22Rv1 (cell line): ENCODE results near the gene TMEM184A.

Experiments used
- H3K27ac ChIP-seq: fragments of 450-650 bp; 2 replicates; pipeline ENCODE4 v1.5.1; 2017
- ZFX ChIP-seq: fragments of 450-650 bp; IDR thresholded peaks from 2 replicates; pipeline ENCODE4 v1.6.1; 2017; ENCODE audit warnings: antibody characterized with exemption, borderline replicate concordance
- TF ChIP-seq, protein P1 (sequence below): fragments of 450-650 bp; IDR thresholded peaks from 2 replicates; pipeline ENCODE4 v1.5.1; 2017; ENCODE audit warnings: mild to moderate bottlenecking

The TMEM184A gene

DNA sequence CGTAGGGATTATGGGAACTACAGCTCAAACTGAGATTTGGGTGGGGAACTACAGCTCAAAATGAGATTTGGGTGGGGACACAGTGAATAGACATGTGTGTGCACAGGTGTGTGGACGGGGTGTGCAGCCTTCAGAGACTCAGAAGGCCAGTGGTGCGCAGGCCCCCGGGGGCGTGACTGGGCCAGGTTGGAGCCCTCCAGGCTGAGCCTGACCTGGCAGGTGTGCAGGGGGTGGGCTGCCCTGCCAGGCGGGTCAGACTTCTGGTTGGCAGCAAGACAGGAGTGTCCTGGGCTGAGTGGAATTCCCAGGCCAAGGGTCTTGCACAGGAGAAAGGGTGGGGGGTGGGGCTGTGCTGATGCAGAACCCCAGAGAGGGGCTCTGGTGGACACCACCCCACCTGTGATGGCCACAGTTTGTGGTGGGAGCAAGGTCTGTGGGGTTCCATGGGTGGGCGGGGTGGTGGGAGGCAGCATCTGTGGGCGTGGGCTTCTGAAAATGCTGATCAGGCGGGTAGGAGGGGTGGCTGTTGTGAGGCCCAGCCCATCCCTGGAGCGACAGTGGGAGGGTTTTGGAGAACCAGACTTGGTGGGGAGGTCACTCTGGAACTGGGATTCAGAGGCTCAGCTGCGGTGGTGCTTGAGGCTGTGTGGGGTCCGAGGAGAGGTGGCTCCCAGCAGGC is 43.1 kb upstream of the TMEM184A start:
- TF ChIP-seq ZFX, result no peak
- TF ChIP-seq, protein P1, sequence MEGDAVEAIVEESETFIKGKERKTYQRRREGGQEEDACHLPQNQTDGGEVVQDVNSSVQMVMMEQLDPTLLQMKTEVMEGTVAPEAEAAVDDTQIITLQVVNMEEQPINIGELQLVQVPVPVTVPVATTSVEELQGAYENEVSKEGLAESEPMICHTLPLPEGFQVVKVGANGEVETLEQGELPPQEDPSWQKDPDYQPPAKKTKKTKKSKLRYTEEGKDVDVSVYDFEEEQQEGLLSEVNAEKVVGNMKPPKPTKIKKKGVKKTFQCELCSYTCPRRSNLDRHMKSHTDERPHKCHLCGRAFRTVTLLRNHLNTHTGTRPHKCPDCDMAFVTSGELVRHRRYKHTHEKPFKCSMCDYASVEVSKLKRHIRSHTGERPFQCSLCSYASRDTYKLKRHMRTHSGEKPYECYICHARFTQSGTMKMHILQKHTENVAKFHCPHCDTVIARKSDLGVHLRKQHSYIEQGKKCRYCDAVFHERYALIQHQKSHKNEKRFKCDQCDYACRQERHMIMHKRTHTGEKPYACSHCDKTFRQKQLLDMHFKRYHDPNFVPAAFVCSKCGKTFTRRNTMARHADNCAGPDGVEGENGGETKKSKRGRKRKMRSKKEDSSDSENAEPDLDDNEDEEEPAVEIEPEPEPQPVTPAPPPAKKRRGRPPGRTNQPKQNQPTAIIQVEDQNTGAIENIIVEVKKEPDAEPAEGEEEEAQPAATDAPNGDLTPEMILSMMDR, result no peak

DNA sequence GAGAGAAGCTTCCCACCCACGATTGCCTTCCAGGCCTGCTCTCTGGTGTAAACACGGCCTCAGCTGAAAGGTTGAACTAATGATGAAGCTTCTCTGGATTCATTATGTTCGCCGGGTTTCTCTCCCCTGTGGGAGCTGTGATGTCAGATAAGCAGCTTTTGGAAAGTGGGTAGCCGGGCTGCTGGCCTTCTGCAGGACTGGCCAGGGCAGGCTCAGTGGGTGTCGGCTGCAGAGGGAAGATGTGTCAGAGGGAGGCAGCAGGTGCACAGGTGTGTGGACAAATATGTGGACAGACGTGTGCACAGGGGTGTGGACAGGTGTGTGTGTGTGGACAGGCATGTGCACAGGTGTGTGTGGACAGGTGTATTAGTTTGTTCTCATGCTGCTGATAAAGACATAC is 42.3 kb upstream of the TMEM184A start:
- TF ChIP-seq, protein P1, result no peak
- TF ChIP-seq ZFX, result no peak
- no peak overlapping the region for H3K27ac ChIP-seq

More for the DNA sequence above, 43.1 kb upstream of the TMEM184A start:
- H3K27ac ChIP-seq, result no peak overlapping the region

DNA sequence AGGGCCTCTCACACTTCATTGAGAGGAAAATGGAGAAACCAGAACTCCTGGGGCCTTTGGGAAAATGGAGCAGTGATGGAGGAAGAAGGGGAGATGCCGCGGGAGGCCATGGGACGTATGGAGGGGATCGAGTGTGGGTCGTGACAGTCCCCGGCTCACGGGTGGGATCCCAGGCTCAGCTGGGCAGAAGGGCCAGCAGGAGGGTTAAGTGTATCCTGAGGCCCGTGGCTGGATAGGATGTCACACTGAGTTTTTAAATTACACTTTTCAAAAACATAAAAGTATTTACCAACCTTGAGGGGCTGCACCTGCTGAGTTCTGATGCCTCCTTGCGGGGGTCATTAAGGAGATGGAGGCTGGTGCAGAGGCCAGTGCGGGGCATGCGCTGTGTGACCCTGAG is 41.8 kb upstream of the TMEM184A start:
- TF ChIP-seq ZFX, result no peak
- TF ChIP-seq, protein P1, result no peak
- no peak overlapping the region for H3K27ac ChIP-seq

DNA sequence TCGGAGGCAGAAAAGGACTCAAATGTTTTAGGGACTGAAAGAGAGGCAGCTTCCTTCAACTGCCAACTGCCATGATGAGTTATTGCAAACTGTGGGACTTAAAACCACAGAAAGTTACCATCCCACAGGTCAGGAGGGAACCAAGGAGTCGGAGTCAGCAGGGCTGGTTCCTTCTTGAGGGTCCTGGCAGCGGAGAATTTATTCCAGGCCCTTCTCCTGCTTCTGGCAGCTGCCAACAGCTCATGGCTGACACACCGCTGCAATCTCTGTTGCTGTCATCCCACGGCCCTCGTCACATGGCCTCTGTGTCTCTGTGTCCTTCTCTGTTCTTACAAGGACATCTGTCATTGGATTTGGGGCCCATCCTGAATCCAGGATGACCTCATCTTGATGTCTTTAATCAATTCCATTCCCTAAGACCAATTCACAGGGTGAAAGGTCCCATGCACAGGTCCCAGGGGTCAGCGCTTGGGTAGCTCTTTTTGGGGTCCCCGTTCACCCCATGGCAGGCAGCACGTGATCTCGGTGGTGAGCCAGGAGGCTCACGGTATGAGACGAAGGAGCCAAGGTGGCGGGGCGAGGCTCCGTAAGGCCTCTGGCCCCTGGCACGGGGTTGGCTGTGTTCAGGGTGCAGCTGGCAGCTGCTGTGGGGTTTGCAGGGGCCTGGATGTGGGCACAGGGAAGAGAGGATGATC is 41.2 kb upstream of the TMEM184A start:
- H3K27ac ChIP-seq, result no peak overlapping the region
- TF ChIP-seq ZFX, result no peak
- TF ChIP-seq, protein P1, result no peak

DNA sequence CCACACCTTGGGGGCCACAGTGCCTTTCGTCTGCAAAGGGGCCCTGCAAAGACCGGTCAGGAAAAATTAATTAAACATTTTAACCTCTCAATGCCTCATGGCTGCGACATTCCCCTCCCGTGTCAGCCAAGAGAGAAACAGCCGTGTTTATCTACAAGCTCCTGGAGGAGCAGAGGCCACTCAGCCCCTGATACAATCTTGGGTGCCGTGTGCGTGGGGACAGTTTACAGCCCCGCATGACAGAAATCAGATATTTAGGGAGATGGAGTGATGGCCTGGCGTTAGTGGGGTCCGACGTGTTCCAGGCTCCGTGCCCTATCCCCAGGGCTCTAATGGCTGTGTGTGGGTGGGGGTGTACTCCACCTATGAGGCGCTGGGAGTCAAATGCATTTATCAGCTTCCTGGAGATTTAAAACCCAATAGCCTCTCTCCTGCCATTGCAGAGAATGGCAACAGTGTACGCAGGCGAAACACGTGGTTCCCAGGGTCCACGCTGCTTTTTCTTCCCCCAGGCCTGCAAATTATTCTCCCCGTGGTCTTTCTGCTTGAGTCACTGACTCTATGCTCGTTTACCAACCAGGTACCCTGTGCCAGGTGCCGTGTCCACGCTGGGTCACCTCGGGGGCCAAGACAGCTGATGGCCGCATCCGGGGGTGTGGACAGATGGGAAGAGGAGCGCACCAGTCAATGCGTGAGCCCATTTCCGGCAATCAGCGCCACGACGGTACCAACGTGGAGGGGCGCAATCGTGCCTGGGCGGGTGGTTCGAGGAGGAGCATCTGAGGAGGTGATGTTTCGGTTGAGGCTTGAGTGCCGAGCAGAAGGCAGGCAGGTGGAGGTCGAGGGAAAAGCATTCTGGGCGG is 40.4 kb upstream of the TMEM184A start:
- no peak overlapping the region for H3K27ac ChIP-seq
- TF ChIP-seq ZFX, result no peak

DNA sequence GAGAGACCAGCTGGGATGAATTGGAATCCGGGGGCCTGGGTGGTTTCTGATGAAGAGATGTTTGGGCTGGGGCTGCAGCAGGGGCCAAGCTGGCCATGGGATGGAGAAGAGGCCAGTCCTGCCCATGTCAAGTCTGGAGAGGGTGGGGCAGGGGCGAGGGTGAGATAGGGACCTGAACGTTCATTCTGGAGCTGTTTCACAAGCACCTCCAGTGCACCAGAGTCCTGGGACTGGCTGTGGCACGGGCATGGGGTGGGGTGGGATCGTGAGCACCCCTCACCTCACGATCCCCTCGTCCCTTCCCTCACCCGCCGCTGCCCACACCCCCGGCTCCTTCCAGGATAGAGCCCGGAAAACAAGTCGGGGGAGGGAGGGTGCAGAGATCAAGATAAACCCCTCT is 39.6 kb upstream of the TMEM184A start:
- TF ChIP-seq ZFX, result no peak
- TF ChIP-seq, protein P1, result no peak
- H3K27ac ChIP-seq, result no peak overlapping the region

DNA sequence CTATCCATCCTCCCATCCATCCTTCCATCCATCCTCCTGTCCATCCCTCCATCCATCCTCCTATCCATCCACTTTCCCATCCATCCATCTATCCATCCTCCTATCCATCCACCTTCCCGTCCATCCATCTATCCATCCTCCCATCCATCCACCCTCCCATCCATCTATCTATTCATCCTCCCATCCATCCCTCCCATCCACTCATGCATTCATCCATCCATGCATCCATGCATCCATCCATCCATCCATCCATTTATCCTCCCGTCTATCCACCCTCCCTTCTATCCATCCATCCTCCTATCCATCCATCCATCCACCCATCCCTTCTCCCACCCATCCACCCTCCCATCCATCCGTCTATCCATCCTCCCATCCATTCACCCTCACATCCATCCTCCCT is 39.0 kb upstream of the TMEM184A start:
- H3K27ac ChIP-seq, result no peak overlapping the region
- TF ChIP-seq, protein P1, result no peak
- TF ChIP-seq ZFX, result no peak
